Fibroblast of peridontal ligament (primary cell): Measurements from ENCODE around the gene TGFB2.

Experiments used
- DNase-seq: peaks from one replicate; pipeline ENCODE4 v3.0.0-alpha.2; 2010; ENCODE audit errors: extremely low read depth

Gene TGFB2

DNA sequence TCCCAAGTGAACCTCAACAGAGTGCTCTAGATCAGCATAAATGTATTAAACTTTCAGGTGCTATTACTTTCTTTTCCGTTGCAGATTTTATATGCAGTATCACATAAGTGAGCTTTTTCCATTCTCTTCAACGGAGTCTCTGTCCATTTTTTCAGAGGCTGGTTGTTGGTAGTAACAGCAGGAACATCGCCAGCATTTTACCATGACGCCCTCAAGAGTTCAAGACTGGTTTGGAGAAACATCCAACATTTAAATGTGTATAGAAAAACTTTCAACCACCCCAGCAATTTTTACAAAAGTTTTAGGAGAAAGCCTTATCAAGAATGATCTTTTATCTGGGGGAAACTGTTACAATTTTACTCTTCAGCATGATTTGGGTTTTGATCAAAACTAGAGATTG lies 117.0 kb downstream of the TGFB2 start:
- DNase-seq = peak; percentile 35

GRCh38 chr1:218462587-218462986 lies 117.5 kb downstream of the TGFB2 start:
- DNase-seq = no peak

- peak; percentile 66 for DNase-seq
Observed at GRCh38 chr1:218463194-218464156, 118.3 kb downstream of the TGFB2 start.

GRCh38 chr1:218464871-218465270 lies 119.7 kb downstream of the TGFB2 start:
- DNase-seq = peak; percentile 55

DNA sequence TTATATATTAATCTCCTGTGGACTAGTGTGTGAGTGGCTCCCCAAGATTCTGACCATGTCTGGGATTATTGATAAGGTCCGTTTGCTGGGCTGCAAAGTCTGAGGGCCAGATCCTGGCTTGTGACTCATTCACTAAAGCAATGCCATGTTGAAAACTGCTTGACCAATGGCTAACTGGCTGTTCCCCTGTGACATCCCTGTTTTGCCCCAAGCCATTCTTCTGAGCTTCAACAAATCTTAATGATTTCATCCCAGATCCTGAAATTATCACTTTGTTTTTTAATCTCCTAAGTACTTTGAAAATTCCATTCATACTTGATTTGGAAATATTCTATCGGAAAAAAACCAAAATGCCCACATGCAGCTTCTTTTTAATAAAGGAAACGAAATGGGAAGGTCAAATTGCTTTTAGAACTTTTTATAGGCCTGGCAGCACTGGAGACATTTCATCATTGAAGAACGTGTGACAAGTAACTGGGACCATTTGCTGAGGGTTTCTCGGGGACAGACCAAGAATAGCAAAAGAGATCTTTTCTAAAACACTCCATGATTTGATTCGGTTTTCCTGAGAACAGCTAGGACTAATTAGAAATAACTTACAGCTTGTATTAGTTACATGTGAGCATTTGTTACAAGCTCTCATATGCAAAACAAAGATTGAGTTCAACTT lies 121.3 kb downstream of the TGFB2 start:
- DNase-seq = no peak

DNA sequence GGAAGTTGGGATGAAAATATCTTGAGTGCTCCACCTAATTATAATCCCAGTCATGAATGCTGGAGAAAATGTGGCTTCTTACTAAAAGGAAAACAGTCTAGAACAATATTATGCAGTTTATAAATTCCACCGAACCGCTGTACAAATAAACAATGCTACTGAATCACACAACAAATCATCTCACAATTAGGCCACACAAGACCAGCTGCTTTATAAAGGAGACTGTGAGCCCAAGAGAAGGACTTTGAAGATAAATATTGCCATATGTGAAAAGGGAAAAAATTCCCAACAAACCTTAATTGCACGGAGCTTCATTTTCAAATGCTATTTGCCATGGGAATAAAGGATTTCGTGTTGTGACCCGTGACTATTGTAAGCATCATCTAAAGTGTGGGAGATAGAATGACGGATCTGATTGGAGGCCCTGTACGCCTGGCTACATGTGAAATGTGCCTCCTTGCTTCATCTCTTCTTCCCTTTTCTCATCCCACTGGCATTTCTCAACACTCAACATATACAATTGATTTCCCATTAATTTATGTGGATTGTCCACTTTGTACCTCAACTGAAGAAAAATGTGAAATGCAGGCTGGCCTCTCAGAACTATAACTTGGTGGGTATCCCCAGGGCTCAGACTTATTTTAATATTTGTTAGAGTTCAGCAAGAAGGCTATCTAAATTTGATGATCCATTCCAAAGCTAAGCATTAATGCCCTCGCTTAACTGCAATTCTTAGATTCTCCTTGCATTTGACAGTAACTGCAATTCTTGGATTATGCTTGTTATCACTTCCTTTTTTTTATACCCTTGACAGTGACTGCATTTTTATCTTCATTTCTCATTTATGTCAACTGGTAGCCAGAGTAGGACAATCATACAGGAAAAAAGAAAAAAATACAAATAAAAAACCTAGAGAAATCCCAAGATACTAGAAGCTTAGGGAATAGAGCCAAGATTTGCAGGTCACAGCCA lies 122.3 kb downstream of the TGFB2 start:
- peak; percentile 96 for DNase-seq

DNA sequence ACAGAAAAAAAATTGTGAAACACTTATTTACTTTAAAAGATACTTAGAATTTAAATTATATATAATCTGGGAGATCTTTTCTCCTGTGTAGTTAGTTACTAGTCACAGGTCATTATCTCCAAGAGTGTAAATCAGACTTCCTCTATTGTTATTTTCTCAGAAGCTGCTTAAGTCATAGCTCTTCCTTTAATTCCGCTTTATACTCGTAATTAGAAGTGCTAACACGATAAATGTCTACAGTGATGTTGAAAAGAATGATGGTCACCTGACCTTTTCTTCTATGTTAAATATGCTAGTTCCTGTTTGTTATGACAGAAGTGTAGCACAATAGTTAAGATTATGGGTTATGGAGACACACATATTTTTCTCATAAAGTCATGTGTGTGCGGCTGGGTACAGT lies 123.6 kb downstream of the TGFB2 start:
- DNase-seq = no peak

DNA sequence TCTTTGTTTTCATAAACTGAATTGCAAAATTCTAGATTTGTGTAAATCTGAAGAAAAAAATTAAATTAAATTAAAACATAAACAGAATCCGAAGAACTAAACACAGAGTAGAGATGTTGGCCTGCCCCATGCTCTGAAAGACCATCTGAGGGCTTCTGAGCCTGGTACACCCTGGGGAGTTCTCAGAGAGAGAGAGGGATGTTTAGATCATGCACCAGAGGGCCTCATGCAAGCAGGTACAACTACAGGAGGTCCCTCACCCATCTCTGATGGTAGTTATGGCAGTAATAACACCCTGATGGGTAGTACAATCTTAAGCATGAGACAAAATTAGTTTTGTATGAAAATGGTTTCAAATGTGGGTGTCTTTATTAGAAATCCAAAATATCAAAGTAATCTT lies 127.7 kb downstream of the TGFB2 start:
- no peak for DNase-seq

DNA sequence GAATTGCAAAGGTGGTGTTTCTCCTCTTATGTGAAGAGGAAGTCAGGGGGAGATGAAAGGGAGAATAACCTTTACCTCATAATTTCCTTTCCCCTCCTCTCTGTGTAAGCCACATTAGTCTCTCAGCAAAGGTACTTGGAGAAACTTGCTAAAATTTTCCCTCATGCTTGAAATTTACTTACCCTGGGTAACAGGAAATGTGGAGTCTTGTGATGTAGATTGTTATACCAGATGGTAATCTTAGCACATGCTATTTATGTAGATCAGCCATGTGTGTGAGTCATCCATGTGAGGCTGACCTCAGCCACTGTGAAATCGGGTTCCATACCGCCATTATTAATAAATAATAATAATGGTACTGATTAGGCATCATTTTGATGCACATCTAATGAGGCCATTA lies 128.4 kb downstream of the TGFB2 start:
- DNase-seq = peak; percentile 39

- no peak for DNase-seq
Observed at GRCh38 chr1:218474128-218474527, 129.0 kb downstream of the TGFB2 start.

GRCh38 chr1:218475275-218475674 lies 130.1 kb downstream of the TGFB2 start:
- DNase-seq = no peak

GRCh38 chr1:218475699-218476098 lies 130.6 kb downstream of the TGFB2 start:
- DNase-seq = no peak

GRCh38 chr1:218476385-218476784 lies 131.2 kb downstream of the TGFB2 start:
- DNase-seq = peak; percentile 87

- no peak for DNase-seq
Observed at GRCh38 chr1:218478336-218478735, 133.2 kb downstream of the TGFB2 start.

- DNase-seq = peak; percentile 84
Observed at GRCh38 chr1:218479436-218480115, 134.4 kb downstream of the TGFB2 start.

- DNase-seq = peak; percentile 82
Observed at GRCh38 chr1:218480137-218480536, 135.0 kb downstream of the TGFB2 start.

DNA sequence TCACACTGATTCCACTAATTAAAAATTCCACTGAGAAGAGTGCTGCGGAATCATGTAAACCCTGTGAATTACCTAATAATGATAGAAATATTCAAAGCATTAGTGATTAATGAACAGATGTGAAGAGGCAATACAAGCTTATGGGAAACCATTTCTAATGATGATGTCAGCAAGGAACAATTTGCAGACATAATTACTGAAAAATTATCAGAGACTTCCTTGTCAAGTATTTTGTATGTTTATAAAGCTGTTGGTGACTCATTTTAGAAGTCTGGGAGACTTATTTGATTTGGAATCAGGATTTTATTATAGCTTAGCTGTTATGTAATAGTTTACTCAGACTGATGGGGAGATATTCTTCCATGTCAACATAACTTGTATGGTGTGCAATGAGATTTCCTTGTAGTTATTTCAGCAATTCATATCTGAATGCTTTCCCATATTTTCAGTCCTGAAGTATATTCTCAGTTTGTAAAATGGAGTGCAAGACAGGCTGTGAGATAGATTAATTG lies 135.5 kb downstream of the TGFB2 start:
- peak; percentile 91 for DNase-seq

DNA sequence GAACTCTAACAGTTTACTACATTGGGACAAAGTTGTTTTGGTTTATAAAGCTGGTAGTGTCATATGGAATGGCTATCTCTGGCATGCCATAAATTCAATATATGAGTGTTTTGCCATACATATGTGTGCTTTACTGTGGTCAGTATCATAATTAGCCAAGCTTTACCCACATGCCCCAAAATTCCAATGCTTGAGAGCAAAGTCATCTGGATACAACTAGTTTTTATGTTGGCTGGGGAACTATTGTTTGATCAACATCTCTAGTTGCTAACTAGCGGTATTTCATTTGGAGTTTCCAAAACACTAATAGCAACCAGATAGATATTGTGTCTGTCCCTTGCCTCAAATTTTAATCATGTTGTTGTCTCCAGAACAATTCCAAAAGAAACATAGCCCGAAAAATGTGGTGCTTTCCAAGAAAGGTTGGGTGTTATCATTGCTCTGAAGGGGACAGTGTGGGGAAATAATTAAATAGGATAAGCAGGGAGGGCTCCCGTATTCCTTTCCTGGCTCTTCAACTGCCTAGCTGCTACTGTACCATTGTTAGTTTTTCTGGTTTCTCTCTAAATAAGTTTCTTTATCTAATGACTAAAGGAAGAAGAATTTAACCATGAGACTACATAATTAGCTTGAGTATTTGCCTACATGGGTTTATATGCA lies 136.1 kb downstream of the TGFB2 start:
- peak; percentile 60 for DNase-seq

DNA sequence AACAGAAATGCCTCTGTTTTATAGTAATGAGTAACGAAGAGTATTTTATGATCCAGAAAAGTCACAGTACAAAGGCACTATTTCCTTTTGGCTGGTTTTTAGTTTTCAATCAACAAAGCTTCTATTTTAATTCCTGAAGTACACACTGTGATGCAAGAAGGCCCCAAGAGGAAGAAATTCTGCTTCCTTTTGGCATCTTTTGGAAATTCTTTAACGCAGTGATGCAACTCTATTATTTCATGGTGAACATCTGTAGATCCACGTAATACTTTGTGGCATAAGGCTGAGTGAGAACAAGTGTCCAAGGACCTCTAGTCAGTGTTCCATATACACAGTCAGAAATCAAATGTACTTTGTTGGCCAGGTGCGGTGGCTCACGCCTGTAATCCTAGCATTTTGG lies 137.5 kb downstream of the TGFB2 start:
- peak; percentile 98 for DNase-seq

- DNase-seq = no peak
Observed at GRCh38 chr1:218485241-218485928, 140.2 kb downstream of the TGFB2 start.
